Peyer's patch (tissue), 4 donors: ENCODE measurements around the gene GALNT13.

ENCODE experiments used
- CTCF ChIP-seq, 6 experiments: fragments of 450-650 bp in 4 of 6; fragments of 200-600 bp in 2 of 6; sonication (generic) in 1 of 6; IDR thresholded peaks; one replicate each; pipeline ENCODE4 v1.5.1; 2017 to 2019; ENCODE audit warnings: antibody characterized with exemption in 6 of 6, mild to moderate bottlenecking in 3 of 6, moderate library complexity in 1 of 6
- POLR2A ChIP-seq, 2 donors: fragments of 450-650 bp; IDR thresholded peaks; one replicate each; pipeline ENCODE4 v1.5.1; 2017; ENCODE audit warnings: antibody characterized with exemption in 2 of 2, mild to moderate bottlenecking in 2 of 2, moderate library complexity in 2 of 2

- no peak for TF ChIP-seq CTCF (IDR thresholded peaks at IDR 0.05)
- TF ChIP-seq POLR2A (IDR thresholded peaks at IDR 0.05), result no peak
Measured at GRCh38 chr2:154067124-154067523, 195.4 kb downstream of the GALNT13 start.
